ENCODE measurements around the gene RHCG. TPM values are rescaled to one million over a fixed set of nuclear protein-coding genes. Genes with fewer than 3 reads are reported as not detected.

Gene RHCG
- total RNA-seq, 2 donors from 2014 or later, result 0.91 to 1.0 TPM

DNA sequence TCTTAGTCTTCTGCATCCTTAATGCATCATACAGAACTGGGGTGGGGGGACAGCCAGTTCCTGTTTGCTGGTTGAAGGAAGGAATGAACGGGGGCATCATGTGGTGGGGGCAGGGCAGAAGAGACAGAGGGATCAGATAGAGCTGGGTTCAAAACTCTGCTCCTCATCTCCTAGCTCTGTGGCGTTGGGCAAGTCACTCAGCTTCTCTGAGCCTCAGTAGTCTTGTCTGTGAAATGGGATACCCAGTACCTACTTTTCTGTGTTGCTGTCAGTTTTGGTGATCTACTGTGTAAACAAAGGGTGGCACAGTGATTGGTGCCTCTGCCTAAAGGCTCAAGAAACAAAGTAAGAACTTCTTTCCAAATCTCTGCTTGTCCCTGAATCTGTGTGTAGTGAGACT, 36.3 kb downstream of the RHCG start:
- DNase-seq (ENCODE audit: low spot score), result no peak
- Histone ChIP-seq H3K4me1 (replicated peaks) (no peaks in the 10 kb centered on the region), H3K27ac (no peak overlapping the region), H3K27me3 (replicated peaks; ENCODE audit: insufficient read depth) (no peaks in the 10 kb centered on the region), H3K4me3 (no peak overlapping the region), H3K9me3 (no peaks in the 10 kb centered on the region), H3K36me3 (no peaks in the 10 kb centered on the region)
- intact Hi-C loops (cut with DNase I), result no loop called here
- 73% methylated on average over 2 of the region's 2 CpGs for WGBS
- no peak for TF ChIP-seq POLR2AphosphoS5 (IDR thresholded peaks at IDR 0.05)
- TF ChIP-seq POLR2A (IDR thresholded peaks at IDR 0.05), result no peak
- TF ChIP-seq, protein P1, sequence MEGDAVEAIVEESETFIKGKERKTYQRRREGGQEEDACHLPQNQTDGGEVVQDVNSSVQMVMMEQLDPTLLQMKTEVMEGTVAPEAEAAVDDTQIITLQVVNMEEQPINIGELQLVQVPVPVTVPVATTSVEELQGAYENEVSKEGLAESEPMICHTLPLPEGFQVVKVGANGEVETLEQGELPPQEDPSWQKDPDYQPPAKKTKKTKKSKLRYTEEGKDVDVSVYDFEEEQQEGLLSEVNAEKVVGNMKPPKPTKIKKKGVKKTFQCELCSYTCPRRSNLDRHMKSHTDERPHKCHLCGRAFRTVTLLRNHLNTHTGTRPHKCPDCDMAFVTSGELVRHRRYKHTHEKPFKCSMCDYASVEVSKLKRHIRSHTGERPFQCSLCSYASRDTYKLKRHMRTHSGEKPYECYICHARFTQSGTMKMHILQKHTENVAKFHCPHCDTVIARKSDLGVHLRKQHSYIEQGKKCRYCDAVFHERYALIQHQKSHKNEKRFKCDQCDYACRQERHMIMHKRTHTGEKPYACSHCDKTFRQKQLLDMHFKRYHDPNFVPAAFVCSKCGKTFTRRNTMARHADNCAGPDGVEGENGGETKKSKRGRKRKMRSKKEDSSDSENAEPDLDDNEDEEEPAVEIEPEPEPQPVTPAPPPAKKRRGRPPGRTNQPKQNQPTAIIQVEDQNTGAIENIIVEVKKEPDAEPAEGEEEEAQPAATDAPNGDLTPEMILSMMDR (IDR thresholded peaks at IDR 0.05), result no peak

DNA sequence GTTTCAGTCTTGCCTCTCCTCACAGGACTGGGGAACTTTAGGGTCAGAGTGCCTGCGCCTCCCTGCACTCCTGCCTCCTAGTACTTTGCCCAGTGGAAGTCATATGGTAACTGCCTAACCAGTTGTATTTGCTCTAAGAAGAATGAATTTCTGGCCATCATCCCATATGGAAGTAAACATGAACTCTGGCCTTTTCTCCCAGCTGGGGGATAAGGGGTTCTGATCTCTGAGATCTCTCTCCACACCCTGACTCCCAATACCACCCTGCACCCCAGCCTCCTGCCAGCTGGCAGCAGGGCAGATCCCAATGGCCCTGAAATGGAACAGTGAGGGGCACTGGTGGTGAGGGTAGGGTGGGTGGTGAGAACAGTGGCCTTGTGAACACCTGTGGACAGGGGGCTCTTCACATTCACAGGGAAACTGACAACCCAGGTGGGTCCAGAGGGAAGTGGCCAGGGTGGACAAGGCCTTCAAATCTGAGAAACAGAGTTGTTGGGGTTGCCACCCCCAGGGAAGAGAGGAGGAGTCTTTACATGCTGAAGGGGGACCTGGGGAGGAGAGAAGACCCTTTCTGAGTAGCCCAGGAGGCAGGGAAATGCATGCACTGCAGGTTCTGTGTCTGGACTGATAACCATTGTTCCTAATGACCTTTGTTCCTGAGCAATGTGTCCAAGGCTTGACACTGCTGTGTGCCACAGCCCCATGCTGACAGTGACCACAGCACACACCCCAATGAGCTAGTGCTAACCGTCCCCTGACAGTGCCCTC, 36.9 kb downstream of the RHCG start:
- TF ChIP-seq, protein P1 (IDR thresholded peaks at IDR 0.05), result no peak
- TF ChIP-seq POLR2AphosphoS5 (IDR thresholded peaks at IDR 0.05) (no peak), POLR2A (IDR thresholded peaks at IDR 0.05) (no peak)
- H3K4me1 ChIP-seq (replicated peaks), result no peaks in the 10 kb centered on the region
- intact Hi-C loops (cut with DNase I), result no loop called here
- no peaks in the 10 kb centered on the region for H3K36me3 ChIP-seq
- H3K9me3 ChIP-seq, result no peaks in the 10 kb centered on the region
- WGBS, result 71% methylated on average over 2 of the region's 2 CpGs
- H3K4me3 ChIP-seq, result no peak overlapping the region
- DNase-seq (ENCODE audit: low spot score), result no peak
- H3K27me3 ChIP-seq (replicated peaks; ENCODE audit: insufficient read depth), result no peaks in the 10 kb centered on the region
- H3K27ac ChIP-seq, result no peak overlapping the region

DNA sequence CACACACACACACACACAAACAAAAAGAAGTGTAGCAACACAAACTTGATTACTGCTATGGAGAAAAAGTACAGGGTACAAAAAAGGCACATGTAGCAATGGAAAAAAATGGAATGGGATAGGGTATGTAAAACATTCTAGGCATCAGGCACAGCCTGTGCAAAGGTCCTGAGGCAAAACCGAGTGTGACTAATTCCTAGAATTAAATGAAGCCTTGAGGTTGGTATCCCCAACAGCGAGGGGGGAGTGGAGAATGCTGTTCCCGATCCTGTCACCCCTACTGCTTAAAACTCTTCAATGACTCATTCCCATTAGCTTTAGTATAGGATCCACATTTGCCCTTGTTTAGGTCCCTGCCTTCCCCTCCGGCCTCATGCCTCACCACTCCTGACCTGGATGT, 37.9 kb downstream of the RHCG start:
- WGBS, result 63% methylated on average over 4 of the region's 4 CpGs
- intact Hi-C loops (cut with DNase I), result no loop called here
- no peak for DNase-seq (ENCODE audit: low spot score)
- Histone ChIP-seq H3K4me1 (replicated peaks) (no peaks in the 10 kb centered on the region), H3K27ac (no peak overlapping the region), H3K36me3 (no peaks in the 10 kb centered on the region), H3K9me3 (no peaks in the 10 kb centered on the region), H3K4me3 (no peak overlapping the region), H3K27me3 (replicated peaks; ENCODE audit: insufficient read depth) (no peaks in the 10 kb centered on the region)
- TF ChIP-seq POLR2AphosphoS5 (IDR thresholded peaks at IDR 0.05) (no peak), POLR2A (IDR thresholded peaks at IDR 0.05) (no peak)
- TF ChIP-seq, protein P1 (IDR thresholded peaks at IDR 0.05), result no peak

DNA sequence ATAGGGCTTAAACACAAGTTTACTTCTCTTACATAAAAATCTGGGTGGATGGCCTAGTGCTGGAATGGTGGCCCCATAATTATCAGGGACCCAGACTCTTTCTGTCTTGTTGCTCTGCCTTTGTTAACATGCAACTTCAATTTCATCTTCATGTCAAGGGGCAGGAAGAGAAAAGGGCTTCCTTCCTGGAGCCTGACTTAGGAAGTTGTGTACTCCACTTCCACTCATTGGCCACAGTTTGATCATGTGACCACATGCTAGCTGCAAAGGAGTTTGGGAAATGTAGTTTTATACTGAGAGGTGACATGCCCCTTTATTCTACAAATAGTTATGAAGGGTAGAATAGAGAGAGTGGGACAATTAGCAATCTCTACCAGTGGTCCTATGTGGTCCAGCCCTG, 39.3 kb downstream of the RHCG start:
- intact Hi-C loops (cut with DNase I), result no loop called here
- H3K9me3 ChIP-seq, result no peaks in the 10 kb centered on the region
- no peak for TF ChIP-seq POLR2AphosphoS5 (IDR thresholded peaks at IDR 0.05)
- TF ChIP-seq POLR2A (IDR thresholded peaks at IDR 0.05), result no peak
- TF ChIP-seq, protein P1 (IDR thresholded peaks at IDR 0.05), result no peak
- no peaks in the 10 kb centered on the region for H3K27me3 ChIP-seq (replicated peaks; ENCODE audit: insufficient read depth)
- no peaks in the 10 kb centered on the region for H3K4me1 ChIP-seq (replicated peaks)
- H3K27ac ChIP-seq, result no peak overlapping the region
- no peak overlapping the region for H3K4me3 ChIP-seq
- no peak for DNase-seq (ENCODE audit: low spot score)
- no peaks in the 10 kb centered on the region for H3K36me3 ChIP-seq

DNA sequence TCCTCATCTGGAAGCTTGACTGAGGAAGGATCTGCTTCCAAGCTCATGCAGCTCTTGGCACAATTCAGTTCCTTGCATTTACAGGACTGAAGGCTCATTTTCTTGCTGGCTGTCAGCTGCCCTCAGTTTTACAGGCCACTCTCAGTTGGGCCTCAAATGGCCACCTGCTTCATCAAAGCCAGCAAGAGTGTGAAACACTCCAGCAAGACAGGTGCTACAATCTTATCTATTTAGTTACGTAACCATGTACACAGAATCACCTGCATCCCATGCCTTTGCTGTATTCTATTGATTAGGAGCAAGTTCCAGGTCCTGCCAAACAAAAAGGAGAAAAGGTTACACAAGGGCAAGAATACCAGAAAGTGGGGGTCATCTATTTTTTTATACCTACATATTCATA, 40.8 kb downstream of the RHCG start:
- 90% methylated on average over 1 of the region's 1 CpG for WGBS
- H3K4me1 ChIP-seq (replicated peaks), result no peaks in the 10 kb centered on the region
- no peaks in the 10 kb centered on the region for H3K9me3 ChIP-seq
- no peaks in the 10 kb centered on the region for H3K36me3 ChIP-seq
- DNase-seq (ENCODE audit: low spot score), result no peak
- no peak overlapping the region for H3K27ac ChIP-seq
- no peaks in the 10 kb centered on the region for H3K27me3 ChIP-seq (replicated peaks; ENCODE audit: insufficient read depth)
- TF ChIP-seq POLR2AphosphoS5 (IDR thresholded peaks at IDR 0.05) (no peak), POLR2A (IDR thresholded peaks at IDR 0.05) (no peak)
- TF ChIP-seq, protein P1 (IDR thresholded peaks at IDR 0.05), result no peak
- intact Hi-C loops (cut with DNase I), result no loop called here
- no peak overlapping the region for H3K4me3 ChIP-seq
